Measurements from ENCODE around the gene CALML5. TPM values are rescaled to one million over a fixed set of nuclear protein-coding genes. Genes with fewer than 3 reads are reported as not detected.

Gene CALML5
- polyA plus RNA-seq, 1 donor from 2014 or later, result not detected

DNA sequence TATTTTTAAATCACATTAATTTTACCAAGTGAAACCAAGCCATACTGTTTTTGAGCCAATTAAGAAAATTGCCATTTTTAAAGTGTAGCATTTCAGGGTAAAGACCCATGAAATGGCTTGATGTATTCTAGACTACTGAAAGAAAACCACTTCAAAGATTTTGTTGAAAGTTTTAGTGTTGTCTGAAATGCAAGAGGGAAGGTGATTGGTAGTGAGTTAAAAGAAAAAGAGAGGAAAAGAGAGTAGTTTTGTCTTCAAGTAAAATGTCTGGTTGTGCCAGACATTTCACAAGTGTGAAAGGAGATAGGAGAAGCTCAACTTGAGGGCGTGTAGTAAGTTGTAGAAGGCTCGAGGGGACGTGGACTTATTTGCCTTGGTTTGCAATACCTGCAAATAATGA lies 41.6 kb downstream of the CALML5 start (continued):
- TF ChIP-seq, protein P1, sequence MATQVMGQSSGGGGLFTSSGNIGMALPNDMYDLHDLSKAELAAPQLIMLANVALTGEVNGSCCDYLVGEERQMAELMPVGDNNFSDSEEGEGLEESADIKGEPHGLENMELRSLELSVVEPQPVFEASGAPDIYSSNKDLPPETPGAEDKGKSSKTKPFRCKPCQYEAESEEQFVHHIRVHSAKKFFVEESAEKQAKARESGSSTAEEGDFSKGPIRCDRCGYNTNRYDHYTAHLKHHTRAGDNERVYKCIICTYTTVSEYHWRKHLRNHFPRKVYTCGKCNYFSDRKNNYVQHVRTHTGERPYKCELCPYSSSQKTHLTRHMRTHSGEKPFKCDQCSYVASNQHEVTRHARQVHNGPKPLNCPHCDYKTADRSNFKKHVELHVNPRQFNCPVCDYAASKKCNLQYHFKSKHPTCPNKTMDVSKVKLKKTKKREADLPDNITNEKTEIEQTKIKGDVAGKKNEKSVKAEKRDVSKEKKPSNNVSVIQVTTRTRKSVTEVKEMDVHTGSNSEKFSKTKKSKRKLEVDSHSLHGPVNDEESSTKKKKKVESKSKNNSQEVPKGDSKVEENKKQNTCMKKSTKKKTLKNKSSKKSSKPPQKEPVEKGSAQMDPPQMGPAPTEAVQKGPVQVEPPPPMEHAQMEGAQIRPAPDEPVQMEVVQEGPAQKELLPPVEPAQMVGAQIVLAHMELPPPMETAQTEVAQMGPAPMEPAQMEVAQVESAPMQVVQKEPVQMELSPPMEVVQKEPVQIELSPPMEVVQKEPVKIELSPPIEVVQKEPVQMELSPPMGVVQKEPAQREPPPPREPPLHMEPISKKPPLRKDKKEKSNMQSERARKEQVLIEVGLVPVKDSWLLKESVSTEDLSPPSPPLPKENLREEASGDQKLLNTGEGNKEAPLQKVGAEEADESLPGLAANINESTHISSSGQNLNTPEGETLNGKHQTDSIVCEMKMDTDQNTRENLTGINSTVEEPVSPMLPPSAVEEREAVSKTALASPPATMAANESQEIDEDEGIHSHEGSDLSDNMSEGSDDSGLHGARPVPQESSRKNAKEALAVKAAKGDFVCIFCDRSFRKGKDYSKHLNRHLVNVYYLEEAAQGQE (IDR thresholded peaks at IDR 0.05; ENCODE audit: borderline replicate concordance), result no peak

DNA sequence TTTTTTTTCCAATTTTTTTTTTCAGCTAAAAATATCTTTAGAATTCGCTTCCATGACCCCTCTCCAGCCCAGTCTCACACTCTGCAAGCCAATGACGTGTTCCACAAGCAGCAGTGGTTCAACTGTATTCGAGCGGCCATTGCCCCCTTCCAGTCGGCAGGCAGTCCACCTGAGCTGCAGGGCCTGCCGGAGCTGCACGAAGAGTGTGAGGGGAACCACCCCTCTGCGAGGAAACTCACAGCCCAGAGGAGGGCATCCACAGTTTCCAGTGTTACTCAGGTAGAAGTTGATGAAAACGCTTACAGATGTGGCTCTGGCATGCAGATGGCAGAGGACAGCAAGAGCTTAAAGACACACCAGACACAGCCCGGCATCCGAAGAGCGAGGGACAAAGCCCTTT lies 42.8 kb downstream of the CALML5 start:
- no peaks in the 10 kb centered on the region for H4K20me1 ChIP-seq (ENCODE audit: insufficient read depth)
- H3K4me2 ChIP-seq (ENCODE audit: low read length), result no peak overlapping the region
- no peaks in the 10 kb centered on the region for H3K27me3 ChIP-seq (ENCODE audit: insufficient read depth, low read depth, low read length)
- no peaks in the 10 kb centered on the region for H3F3A ChIP-seq (ENCODE audit: insufficient read depth, low read length, poor library complexity, severe bottlenecking)
- H3K9me3 ChIP-seq (ENCODE audit: low read length), result no peaks in the 10 kb centered on the region
- H2AFZ ChIP-seq (ENCODE audit: low read depth, low read length), result no peak overlapping the region
- no peak overlapping the region for H3K27ac ChIP-seq (ENCODE audit: low read length)
- no peak overlapping the region for H3K9ac ChIP-seq (ENCODE audit: low read length)
- peaks cover 5% of the 10 kb centered on the region for H3K36me3 ChIP-seq (ENCODE audit: insufficient read depth, low read length)
- H3K4me3 ChIP-seq (ENCODE audit: low read length), result no peak overlapping the region
- H3K9me2 ChIP-seq (ENCODE audit: insufficient read depth, low read length), result no peaks in the 10 kb centered on the region
- no peaks in the 10 kb centered on the region for H3K79me2 ChIP-seq (replicated peaks; ENCODE audit: insufficient read depth, low read length)
- TF ChIP-seq, protein P1 (IDR thresholded peaks at IDR 0.05; ENCODE audit: borderline replicate concordance), result no peak

DNA sequence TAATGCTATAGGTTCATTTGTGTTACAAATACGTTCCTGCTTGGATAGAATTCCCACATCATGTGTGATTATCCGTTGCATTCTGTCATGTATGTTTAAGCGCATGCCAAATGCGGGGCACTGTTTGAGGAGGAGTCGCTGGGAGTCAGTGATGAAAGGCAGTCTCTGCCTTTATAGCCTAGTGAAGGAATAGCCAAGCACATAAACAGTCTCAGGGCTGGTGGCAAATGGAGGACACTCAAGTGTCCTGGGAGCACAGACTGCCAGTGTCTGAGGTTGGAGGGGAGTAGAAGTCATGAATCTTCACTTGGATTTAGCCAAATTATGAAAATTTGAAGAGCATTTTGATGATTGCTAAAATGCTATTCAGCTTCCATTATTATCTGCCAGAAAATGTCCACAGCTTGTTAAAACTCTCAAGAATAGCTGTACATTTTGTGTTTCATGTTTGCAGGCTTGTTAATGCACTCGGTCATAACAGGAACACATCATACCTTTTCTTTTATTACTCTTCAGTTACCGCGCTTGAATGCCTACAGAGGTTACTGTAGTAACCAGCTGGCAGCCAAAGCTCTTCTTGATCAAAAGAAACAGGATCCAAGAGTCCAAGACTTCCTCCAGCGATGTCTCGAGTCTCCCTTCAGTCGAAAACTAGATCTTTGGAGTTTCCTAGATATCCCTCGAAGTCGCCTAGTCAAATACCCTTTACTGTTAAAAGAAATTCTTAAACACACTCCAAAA lies 45.5 kb downstream of the CALML5 start:
- H4K20me1 ChIP-seq (ENCODE audit: insufficient read depth), result no peaks in the 10 kb centered on the region
- H3K36me3 ChIP-seq (ENCODE audit: insufficient read depth, low read length), result peaks cover 5% of the 10 kb centered on the region
- H3K9me3 ChIP-seq (ENCODE audit: low read length), result no peaks in the 10 kb centered on the region
- no peak for TF ChIP-seq EZH2 (IDR thresholded peaks at IDR 0.05; ENCODE audit: borderline replicate concordance, insufficient read depth, low read length, poor library complexity, severe bottlenecking)
- TF ChIP-seq EP300 (conservative IDR thresholded peaks at IDR 0.05; ENCODE audit: poor library complexity, severe bottlenecking), result no peak
- TF ChIP-seq RAD21 (conservative IDR thresholded peaks at IDR 0.05), result no peak
- TF ChIP-seq MXI1 (conservative IDR thresholded peaks at IDR 0.05; ENCODE audit: poor library complexity, severe bottlenecking), result no peak
- no peak for TF ChIP-seq TAF1 (IDR thresholded peaks at IDR 0.05; ENCODE audit: low read depth)
- TF ChIP-seq, protein P1 (IDR thresholded peaks at IDR 0.05; ENCODE audit: borderline replicate concordance), result no peak
- TF ChIP-seq POLR2AphosphoS5 (IDR thresholded peaks at IDR 0.05), result no peak
- TF ChIP-seq SMC3 (conservative IDR thresholded peaks at IDR 0.05; ENCODE audit: poor library complexity), result no peak
- TF ChIP-seq, protein P2, sequence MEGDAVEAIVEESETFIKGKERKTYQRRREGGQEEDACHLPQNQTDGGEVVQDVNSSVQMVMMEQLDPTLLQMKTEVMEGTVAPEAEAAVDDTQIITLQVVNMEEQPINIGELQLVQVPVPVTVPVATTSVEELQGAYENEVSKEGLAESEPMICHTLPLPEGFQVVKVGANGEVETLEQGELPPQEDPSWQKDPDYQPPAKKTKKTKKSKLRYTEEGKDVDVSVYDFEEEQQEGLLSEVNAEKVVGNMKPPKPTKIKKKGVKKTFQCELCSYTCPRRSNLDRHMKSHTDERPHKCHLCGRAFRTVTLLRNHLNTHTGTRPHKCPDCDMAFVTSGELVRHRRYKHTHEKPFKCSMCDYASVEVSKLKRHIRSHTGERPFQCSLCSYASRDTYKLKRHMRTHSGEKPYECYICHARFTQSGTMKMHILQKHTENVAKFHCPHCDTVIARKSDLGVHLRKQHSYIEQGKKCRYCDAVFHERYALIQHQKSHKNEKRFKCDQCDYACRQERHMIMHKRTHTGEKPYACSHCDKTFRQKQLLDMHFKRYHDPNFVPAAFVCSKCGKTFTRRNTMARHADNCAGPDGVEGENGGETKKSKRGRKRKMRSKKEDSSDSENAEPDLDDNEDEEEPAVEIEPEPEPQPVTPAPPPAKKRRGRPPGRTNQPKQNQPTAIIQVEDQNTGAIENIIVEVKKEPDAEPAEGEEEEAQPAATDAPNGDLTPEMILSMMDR (IDR thresholded peaks at IDR 0.05; ENCODE audit: poor library complexity, severe bottlenecking), result no peak
- no peaks in the 10 kb centered on the region for H3K27me3 ChIP-seq (ENCODE audit: insufficient read depth, low read depth, low read length)
- H3F3A ChIP-seq (ENCODE audit: insufficient read depth, low read length, poor library complexity, severe bottlenecking), result no peaks in the 10 kb centered on the region
- no peaks in the 10 kb centered on the region for H3K9me2 ChIP-seq (ENCODE audit: insufficient read depth, low read length)
- H3K4me3 ChIP-seq (ENCODE audit: low read length), result no peak overlapping the region
- H3K79me2 ChIP-seq (replicated peaks; ENCODE audit: insufficient read depth, low read length), result no peaks in the 10 kb centered on the region
- H3K9ac ChIP-seq (ENCODE audit: low read length), result no peak overlapping the region
- no peak overlapping the region for H3K27ac ChIP-seq (ENCODE audit: low read length)
- H2AFZ ChIP-seq (ENCODE audit: low read depth, low read length), result no peak overlapping the region
- H3K4me2 ChIP-seq (ENCODE audit: low read length), result no peak overlapping the region

Measured in neural cell (in vitro differentiated cells).